Dedifferentiated amniotic fluid mesenchymal stem cell (primary cell): ENCODE measurements around the gene INHBB.
"Not testable (repeated sequence)": the region's sequence is repeated elsewhere in the genome, so short reads cannot be mapped to it uniquely, and the experiment has no call there.

Experiments used
- DNase-seq: peaks from one replicate; pipeline ENCODE4 v3.0.0-alpha.2; 2016; ENCODE audit errors: extremely low spot score

The INHBB gene

GRCh38 chr2:120381192-120381591, 35.3 kb downstream of the INHBB start:
- no peak for DNase-seq

GRCh38 chr2:120381661-120382060, 35.7 kb downstream of the INHBB start:
- DNase-seq: no peak

- DNase-seq: no peak
Measured at GRCh38 chr2:120382541-120383144, 36.7 kb downstream of the INHBB start.

- no peak for DNase-seq
Measured at GRCh38 chr2:120383191-120383590, 37.3 kb downstream of the INHBB start.

- no peak for DNase-seq
Measured at GRCh38 chr2:120383631-120384340, 37.9 kb downstream of the INHBB start.

GRCh38 chr2:120384486-120385354, 38.8 kb downstream of the INHBB start:
- DNase-seq: no peak

- no peak for DNase-seq
Measured at GRCh38 chr2:120385355-120386127, 39.6 kb downstream of the INHBB start.

- no peak for DNase-seq
Measured at GRCh38 chr2:120388222-120389035, 42.5 kb downstream of the INHBB start.

GRCh38 chr2:120389036-120389391, 43.1 kb downstream of the INHBB start:
- DNase-seq: no peak

GRCh38 chr2:120390381-120391055, 44.6 kb downstream of the INHBB start:
- DNase-seq: no peak

- not testable (repeated sequence) for DNase-seq
Measured at GRCh38 chr2:120391382-120391781, 45.4 kb downstream of the INHBB start.

GRCh38 chr2:120391911-120392665, 46.2 kb downstream of the INHBB start:
- no peak for DNase-seq

- DNase-seq: no peak
Measured at GRCh38 chr2:120392923-120393322, 47.0 kb downstream of the INHBB start.

GRCh38 chr2:120393456-120393855, 47.5 kb downstream of the INHBB start:
- DNase-seq: no peak

GRCh38 chr2:120394764-120395163, 48.8 kb downstream of the INHBB start:
- DNase-seq: no peak

GRCh38 chr2:120395221-120396012, 49.5 kb downstream of the INHBB start:
- DNase-seq: no peak

- DNase-seq: no peak
Measured at GRCh38 chr2:120396013-120396860, 50.3 kb downstream of the INHBB start.
